ENCODE measurements around the gene AMZ2.
A peak's percentile ranks its signal among the peaks of the same experiment; 100 is the strongest.
"Not testable (repeated sequence)": the region's sequence is repeated elsewhere in the genome, so short reads cannot be mapped to it uniquely, and the experiment has no call there.

The AMZ2 gene

DNA sequence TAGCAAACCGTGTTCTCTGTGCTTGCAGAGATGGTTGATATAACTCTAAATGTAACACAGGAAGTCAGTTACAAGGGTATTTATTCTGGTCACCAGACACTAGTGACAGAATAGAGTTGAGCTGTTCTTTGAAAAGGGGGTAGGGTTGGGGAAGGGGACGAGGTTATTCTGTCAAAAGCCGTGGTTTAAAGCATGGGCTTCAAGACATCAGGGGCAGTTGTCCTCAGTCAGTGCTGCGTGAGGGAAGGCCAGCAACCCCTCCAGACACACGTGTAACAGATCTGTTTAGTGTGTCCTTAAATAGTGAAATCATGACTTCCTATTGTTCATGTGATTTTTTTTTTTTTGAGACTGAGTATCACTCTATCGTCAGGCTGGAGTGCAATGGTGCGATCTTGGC is 5.6 kb downstream of the AMZ2 start:
- not testable (repeated sequence) for DNase-seq

DNA sequence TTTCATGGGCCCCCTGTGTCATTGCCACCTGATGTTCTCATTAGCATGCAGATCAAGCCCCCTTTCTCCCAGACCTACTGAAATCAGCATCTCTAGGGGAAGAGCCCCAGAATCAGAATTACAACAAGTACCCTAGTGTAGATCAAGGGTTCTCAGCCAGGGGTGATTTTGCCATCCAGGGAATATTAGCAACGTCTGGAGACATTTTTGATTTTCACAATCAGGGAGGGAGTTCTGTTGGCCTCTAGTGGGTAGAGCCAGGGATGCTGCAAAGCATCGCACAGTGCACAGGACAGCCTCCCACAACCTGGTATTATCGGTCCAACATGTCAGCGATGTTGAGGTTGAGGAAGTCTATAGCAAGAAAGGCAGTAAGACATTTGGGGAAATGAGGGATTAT is 7.3 kb downstream of the AMZ2 start:
- no peak for DNase-seq

DNA sequence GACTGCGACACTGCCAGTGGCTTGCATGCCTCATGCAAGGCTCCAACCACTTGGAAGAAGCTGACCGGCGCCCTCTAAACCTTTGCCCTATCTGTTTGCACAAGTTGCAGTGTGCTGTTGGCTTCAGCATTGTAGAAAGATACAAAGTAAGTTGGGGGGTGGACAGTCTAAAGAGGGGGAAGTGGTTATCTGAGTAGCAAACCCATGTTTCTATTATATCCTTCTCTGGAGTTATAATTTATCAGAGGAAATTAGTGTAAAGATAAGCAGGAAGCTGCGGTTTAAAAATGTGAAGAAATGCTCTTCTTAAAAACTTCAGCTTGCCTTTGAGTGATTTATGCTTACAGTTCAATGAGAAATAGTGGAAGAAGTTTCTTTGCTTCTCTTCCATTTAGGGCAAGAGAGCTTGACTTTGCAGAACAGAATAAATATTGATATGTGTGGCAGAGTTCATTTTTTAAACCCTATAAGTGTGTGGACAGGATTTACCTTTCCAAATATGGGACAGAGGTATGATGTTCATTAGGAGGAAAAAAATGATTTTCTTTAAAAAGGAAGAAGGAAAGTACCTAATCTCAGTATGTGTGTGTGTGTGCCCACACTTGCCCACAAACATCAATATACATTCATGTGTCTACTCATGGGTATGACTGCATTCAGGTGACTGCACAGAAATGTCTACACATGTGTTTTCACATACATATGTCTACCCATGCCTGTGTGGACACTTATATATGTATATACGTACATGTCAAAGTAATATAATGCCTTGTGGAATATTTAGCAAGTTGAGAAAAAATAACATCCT is 8.1 kb downstream of the AMZ2 start:
- no peak for DNase-seq

DNA sequence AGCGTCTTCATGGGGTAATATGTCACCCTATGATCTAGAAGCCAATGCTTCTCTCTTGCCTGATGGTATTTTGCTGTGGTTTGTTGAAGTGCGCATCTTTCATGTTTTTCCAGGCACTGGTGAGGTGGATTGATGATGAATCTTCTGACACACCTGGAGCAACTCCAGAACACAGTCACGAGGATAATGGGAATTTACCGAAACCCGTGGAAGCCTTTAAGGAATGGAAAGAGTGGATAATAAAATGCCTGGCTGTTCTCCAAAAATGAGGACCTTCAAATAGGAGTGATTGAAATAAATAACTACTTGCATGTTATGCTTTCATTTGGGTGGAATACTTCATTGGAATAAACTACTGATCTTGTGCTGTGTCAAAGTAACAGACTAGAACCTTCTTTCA is 8.9 kb downstream of the AMZ2 start:
- DNase-seq, result not testable (repeated sequence)

DNA sequence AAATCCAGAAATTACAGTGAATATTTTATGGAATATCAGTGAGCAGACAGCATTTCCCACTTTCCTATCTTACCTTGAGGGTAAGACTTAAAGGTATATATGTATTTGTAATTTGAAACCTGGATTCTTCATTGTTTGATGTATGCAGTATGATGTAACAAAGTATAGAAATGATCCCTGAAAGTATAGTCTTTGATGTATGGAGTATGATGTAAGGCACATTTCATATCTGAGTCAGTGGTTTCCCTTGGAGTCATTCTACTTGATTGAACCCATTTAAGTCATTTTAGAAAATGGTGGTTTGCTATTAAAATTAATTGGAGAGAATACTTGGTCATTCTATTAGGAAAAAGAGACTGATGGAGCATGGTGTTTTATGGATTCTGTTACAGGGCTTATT is 10.1 kb downstream of the AMZ2 start:
- DNase-seq, result no peak

DNA sequence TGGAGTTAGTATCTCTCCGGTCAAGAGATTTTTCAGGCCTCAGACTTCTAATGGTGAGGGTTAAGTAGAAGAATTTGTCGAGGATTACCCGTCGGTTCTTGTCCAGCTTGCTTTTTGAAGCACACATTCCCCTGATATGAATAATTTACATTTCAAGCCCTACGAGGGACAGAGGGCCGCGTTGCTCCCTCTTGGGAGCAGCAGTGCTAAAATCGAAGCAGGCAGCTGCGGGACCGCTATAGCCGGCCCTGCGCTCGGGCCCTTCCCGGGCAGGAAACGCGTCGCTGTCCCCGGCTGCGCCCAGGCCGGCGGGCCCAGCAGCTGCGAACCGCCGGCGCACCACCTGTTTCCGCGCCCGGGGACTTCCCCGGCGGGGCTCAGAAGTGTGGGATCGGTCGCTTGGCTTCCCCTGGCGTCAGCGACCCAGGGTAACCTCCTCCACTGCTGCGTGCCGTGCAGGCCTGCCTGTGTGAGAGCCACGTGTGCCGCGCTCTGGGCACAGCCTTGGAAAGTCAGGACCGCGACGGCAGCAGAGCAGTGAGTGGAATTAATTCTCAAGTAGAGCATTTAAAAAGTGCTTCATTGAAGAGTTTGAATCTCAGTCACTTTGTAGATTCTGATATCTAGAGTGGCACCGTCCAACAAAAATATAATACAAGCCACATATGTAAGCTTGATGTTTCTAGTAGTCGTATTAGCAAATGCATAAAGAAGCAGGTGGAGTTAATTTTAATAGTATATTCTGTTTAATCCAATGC is 11.2 kb downstream of the AMZ2 start:
- DNase-seq, result peak; percentile 82

DNA sequence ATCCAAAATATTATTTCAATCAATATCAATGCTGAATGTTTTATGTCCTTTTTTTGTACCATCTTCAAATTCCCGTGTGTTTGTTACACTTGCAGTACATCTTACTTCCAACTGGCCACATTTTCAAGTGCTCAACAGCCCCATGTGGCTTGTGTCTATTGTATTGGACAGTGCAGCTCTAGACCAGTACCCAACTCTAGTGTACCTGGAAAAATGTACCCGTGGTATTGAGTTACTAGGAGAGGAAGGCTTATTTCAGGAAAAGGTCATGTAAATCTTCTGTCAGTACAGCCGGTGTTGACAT is 11.8 kb downstream of the AMZ2 start:
- DNase-seq, result not testable (repeated sequence)

DNA sequence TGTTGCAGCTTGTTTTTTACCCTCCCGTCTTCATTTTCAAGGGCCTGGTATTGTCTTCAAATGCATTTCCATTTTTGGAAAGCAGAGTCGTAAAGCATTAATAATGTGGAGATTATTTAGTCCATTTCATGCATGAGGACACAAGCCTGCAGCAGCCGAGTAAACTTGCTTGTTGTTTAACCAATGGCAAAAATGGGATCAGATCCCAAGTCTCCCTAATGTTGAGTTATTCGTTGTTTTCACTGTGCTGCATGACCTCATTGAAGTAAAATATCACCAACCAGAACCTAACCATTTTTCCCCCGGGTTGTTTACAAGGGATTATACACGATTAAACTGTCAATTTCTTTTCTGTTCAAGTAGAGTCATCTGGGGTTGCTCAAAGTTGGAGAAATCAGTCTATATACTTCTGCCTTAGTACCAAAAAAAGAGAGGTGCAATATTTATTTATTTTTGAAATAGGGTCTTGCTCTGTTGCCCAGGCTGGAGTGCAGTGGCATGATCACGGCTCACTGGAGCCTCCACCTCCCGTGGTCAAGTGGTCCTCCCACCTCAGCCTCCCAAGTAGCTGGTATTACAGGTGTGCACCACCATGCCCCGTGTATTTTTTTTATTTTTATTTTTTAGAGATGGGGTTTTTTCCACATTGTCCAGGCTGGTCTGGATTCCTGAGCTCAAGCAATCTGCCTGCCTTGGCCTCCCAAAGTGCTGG is 12.4 kb downstream of the AMZ2 start:
- DNase-seq, result no peak

DNA sequence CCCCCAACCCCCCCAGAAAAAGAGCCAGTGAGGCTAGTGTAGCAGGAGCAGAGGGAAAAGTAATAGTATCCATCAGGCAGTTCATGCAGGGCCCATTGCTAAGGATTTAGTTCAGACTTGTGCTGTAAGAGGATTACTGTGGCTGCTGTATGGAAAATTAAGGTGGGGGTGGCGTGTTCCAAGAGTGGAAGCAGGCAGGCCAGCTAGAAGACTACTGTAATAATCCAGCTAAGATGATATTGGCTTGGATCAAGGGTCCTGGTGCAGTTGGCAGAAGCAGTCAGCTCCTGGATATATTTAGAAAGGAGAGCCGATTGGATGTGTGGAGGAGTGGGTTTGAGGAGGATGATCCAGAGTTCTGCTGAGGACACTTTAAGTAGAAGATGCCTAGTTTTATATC is 14.6 kb downstream of the AMZ2 start:
- peak; percentile 20 for DNase-seq

DNA sequence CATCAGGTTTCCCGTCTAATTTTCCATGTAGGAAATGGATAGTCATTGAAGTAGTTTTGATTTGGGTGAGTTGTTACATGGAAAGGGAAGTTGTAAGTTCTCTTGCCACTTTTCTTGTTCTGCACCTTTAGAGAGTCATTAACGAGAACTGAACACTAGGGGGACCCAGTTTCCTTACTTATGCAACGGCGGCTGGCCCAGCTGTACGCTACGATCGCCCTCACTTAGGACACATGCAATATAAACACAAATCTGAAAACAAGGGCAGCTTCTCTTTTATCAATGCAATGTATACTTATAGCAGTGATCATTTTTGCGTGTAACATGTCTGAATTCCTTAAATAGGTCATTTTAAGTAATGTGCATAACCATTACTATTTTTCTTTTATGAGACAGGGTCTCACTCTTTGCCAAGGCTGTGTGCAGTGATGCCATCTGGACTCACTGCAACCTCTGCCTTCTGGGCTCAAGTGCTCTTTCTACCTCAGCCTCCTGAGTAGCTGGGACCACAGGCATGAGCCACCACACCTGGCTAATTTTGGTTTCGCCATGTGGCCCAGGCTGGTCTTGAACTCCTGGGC is 15.3 kb downstream of the AMZ2 start:
- DNase-seq, result not testable (repeated sequence)

DNA sequence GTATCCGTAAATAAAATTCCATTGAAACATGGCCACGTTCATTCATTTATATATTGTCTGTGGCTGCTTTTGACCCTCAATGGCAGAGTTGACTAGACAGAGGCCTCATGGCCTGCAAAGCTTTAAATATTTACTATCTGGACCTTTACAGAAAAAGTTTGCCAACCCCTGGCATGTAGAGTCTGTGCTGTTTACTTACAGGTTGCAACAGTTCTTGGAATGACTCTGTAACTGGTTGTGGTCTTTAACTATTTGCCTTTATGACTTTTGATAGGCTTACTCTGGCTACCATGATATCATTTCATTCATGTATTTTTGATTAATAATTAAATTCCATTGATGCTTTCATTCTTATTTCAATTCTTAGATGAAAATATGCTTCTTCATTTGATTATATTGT is 18.0 kb downstream of the AMZ2 start:
- not testable (repeated sequence) for DNase-seq

DNA sequence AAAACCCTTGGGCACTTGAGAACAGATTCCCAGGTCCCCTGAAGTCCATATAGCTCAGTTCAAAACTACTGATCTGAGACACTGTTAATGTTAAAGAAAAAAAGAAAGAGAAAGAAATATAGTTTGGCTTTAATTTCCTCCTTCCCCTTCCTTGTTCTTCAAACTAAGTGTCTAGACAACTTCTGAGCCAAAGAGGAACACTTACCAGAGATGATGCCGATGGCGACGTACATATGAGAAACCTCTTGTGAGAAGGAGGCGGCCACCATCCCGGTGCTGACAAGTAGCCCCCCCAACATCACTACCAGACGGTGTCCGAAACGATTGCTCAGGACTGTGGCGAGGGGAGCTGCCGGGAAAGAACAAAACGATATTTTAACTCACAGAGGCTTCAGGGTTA is 25.9 kb downstream of the AMZ2 start:
- DNase-seq, result no peak

DNA sequence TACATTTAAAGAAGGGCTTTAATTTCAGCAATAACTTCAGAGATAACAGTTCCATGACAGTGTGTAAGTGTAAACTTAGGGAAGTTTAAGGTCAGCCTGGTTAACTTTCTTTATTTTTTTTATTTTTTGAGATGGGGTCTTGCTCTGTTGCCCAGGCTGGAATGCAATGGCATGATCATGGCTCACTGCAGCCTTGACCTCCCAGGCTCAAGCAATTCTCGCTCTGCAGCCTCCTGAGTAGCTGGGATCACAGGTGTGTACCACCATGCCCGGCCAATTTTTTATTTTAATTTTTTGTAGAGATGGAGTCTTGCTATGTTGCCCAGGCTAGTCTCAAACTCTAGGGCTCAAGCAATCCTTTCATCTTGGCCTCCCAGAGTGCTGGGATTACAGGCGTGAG is 28.5 kb downstream of the AMZ2 start:
- not testable (repeated sequence) for DNase-seq

DNA sequence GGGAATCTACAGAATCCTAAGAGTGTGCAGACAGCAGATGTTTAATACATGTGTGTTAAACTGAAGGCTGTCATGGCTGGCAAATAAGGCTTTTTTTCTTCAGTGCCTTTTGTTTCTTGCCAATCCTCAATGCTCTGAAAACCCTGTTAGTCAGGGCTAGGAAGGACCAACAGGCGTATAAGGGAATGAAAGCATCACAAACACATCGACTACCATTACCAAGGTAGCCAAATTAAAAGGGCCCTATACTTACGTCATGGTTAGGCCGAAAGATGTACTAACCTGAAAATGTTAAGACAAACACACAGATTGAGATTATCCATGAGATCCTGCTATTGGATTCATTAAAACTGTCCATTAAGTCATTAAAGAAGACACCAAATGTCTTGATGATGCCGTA is 30.0 kb downstream of the AMZ2 start:
- no peak for DNase-seq

DNA sequence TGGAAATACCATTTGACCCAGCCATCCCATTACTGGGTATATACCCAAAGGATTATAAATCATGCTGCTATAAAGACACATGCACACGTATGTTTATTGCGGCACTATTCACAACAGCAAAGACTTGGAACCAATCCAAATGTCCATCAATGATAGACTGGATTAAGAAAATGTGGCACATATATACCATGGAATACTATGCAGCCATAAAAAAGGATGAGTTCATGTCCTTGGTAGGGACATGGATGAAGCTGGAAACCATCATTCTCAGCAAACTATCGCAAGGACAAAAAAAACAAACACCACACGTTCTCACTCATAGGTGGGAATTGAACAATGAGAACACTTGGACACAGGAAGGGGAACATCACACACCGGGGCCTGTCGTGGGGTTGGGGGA is 34.1 kb downstream of the AMZ2 start:
- DNase-seq, result not testable (repeated sequence)

DNA sequence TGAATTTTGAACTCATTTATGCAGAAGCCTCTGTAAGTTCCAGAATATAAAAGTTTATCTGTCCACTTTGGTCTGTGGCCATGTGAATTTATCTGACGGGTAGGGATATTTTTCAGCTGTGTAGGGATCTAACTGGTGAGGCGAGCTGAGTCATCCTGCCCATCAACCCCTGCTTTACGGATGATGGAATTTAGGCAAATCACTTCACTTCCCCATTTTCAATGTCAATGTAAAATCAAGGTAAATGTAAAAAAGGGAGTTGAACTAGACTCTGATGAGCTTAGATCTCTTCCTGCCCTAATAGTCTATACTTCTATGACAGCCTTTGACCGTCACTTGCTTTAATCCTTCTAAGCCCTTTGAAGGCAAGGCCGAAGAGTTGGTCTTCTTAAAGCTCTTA is 40.5 kb downstream of the AMZ2 start:
- DNase-seq, result no peak

DNA sequence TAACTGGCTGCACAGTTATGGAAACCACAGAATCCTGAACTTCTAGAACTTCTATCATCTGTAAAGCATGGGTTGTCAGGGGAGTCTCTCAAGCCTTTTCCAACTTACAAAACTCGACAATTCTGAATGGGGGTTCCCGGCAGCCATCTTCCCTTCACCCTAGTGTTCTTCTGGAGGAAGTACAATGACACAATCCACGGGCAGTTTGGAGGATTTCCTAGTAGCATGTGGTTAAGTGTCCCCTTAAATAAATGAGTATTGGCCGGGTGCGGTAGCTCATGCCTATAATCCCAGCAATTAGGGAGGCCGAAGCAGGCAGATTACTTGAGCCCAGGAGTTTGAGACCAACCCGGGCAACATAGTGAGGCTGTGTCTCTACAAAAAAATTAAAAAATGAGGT is 41.0 kb downstream of the AMZ2 start:
- no peak for DNase-seq

DNA sequence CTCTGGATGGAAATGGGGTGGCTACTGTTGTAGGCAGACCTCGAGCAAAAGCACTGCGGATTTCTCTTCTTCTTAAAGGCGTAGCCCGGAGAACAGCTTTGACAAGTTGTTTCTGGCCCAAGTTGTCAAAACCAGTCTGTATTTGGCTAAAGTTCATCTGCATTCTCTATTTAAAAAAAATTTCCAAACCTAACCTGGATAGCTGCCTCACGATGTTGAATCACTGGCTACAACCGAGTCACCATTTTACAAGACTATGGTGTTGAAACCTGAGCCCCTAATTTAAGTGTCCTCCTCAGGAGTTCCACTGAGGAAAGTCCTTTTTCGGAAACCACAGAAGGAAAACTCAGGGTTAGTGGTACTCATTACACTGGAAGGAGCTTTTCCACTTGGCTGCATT is 41.6 kb downstream of the AMZ2 start:
- no peak for DNase-seq

DNA sequence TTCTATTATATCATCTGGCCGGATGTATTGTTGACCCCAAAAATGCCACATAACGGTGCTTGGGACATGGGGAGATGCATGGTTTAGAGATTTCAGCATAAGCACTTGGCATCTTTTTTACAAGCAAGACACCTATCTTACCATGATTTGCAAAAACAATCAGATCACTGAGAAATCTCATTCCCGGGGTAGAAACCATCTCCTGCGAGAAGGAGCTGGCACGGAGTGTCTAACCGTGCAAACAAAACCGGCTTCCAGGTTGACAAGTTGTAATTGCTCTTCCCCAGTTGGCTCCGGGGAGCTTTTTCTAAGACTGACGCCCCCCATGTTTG is 42.1 kb downstream of the AMZ2 start:
- DNase-seq, result no peak

DNA sequence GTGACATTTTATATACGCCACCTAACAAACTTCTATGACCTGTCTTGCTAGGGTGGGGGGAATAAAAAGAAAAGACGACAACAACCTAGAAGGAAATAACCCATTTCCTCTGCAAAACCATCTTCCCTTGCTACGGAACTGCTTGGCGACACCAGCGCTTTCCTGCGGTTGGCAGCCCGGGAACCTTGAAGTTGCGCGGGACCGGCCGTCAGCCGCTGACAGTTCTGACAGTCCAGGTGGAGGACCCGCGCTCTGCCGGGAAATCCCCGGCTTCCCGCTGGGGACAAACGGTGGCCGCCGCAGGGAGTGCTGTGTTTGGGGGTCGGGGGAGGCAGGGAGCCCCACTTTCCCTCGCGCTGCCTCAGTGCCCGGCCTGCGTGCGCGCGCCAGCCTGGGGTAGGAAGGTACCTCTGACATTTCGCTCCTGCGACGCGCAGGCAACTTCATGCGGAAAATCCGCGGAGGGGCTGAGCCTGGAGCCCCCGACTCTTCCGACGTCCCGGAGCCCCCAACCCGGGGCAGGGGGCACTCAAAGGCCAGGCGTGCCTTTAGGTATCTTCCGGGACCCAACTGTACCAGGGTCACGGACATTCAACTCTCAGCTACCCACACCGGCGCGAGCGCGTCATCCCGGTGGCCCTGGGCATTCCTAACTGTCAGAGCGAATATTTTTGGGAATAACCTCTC is 42.6 kb downstream of the AMZ2 start:
- DNase-seq, result peak; percentile 31

DNA sequence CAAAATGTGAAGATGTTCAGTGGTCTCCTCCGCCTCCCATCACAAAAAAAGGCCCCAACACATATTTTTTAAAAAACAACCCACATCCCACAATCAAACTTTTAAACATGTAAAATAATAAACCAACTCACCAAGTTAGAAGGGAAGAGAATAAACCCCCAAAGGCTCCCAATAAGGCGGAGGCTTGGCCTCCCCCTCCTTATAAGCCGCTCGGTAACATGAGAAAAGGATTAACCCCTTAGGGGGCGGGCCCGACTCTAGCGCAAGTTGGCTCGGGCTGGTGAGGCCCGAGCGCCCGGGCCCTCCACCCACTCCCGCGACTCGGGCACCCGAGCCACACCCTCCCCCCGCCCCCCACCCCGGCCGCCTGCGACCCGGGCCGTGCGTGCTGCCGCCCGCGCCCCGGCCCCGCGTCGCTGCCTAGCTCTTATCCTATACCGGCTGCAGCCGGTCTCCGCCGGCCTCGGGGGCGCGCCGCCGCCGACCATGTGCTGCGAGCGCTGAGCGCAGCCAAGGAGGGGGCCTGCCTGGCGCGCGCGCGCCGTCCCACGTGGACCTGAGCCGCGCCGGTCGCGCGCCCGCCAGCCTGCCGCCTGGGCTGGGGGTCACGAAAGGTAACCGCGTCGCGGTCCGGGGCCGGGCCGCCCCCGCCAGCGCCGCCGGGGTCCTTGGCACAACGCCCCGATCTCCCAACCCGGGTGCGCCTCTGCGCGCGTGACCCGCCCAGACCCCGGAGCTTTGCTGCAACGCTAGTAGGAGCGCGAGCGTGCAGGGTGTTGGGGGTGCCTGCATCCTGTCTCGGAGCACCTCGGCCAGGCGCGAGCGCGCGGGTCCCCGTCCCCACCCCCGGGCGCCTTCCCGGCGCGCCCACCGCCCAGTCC is 43.4 kb downstream of the AMZ2 start, which contains the start of the genes ARSG and SLC16A6:
Gene ARSG (plus strand): TSS at position 541 of the 881 bp plus-strand sequence. CDS start 15,999 bp downstream, outside the sequence.
Gene SLC16A6 (minus strand): TSS at position 173 of the 881 bp plus-strand sequence. CDS start 12,807 bp downstream, outside the sequence.
- peak; percentile 77 for DNase-seq

Data from femur (tissue), 1 donor.